OCI-LY1 (cell line): ENCODE measurements around the gene SLBP.
"Not testable (repeated sequence)": the region's sequence is repeated elsewhere in the genome, so short reads cannot be mapped to it uniquely, and the experiment has no call there.

Source experiments
- CTCF ChIP-seq: fragments of 200-600 bp; sonication (generic), shearing (Covaris generic); IDR thresholded peaks from 2 replicates; pipeline ENCODE4 v1.5.1; 2017; ENCODE audit warnings: mild to moderate bottlenecking, antibody characterized with exemption, low read length, moderate library complexity, mixed read lengths
- EZH2 ChIP-seq: fragments of 200-600 bp; sonication (generic), shearing (Covaris generic); IDR thresholded peaks from 2 replicates; pipeline ENCODE4 v1.8.0; 2017; ENCODE audit warnings: borderline replicate concordance, mixed run types, mild to moderate bottlenecking, antibody characterized with exemption, low read length, moderate library complexity, mixed read lengths

- not testable (repeated sequence) for TF ChIP-seq CTCF, EZH2
These were observed 10.4 kb downstream of the SLBP start for GRCh38 chr4:1701671-1702070.
